GM12865 (cell line): Measurements from ENCODE around the gene ADAMTSL1.
A peak's percentile ranks its signal among the peaks of the same experiment; 100 is the strongest.

ENCODE experiments used
- DNase-seq: peaks from one replicate; pipeline ENCODE4 v3.0.0; 2010; ENCODE audit warnings: low read depth
- H3K4me3 ChIP-seq: 2 replicates; pipeline ENCODE4 v1.5.1; 2011; ENCODE audit warnings: mild to moderate bottlenecking, low read depth, low read length, control low read depth
- CTCF ChIP-seq: IDR thresholded peaks from 2 replicates; pipeline ENCODE4 v1.5.1; 2011; ENCODE audit warnings: low read length, control low read depth, low read depth, inconsistent platforms; ENCODE audit not compliant: insufficient read depth; ENCODE audit errors: missing control alignments

ADAMTSL1 gene

DNA sequence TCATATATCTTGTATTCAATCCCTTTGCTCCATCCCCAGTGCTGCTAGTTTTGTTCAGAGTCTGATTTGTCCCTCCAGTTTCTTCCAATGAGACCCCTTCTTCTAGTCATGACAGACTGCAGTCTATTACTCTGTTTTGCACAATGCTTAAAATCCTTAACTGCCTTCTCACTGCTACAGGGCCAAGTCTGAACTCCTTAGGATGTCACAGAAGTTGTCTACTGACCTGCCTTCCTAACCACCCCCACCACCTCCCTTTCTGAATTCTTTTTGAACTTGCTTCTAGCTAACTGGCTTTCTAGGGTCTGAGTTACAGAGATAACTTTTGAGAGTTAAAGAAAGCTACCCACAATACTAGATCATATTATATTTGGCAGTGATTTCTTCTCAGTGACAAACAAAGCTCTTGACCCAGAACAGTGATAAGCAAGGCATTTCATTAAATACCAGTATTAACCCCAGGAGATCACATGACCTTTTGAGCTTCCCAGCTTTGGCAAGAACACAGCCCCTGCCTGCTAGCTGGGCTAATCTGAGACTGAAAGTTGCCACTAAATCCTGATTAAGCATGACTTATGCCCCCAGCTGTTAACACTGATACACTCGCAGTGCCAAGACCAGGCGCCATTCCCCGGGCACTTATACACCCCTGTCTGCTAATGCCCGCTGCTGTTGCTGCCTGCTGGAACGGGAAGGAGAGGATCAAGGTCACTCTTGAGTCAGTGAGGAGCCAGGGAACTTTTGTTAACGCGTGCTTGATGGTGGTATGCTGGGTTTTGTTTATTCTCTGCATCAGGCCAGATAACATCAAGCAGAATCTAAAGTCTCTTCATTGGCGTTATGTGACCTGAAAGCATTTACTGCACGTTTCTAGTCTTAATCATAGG lies 36.4 kb upstream of the ADAMTSL1 start:
- H3K4me3 ChIP-seq: no peak overlapping the region
- no peak for DNase-seq
- no peak for TF ChIP-seq CTCF

GRCh38 chr9:18438300-18438925 lies 35.5 kb upstream of the ADAMTSL1 start:
- TF ChIP-seq CTCF: no peak
- no peak overlapping the region for H3K4me3 ChIP-seq
- no peak for DNase-seq

DNA sequence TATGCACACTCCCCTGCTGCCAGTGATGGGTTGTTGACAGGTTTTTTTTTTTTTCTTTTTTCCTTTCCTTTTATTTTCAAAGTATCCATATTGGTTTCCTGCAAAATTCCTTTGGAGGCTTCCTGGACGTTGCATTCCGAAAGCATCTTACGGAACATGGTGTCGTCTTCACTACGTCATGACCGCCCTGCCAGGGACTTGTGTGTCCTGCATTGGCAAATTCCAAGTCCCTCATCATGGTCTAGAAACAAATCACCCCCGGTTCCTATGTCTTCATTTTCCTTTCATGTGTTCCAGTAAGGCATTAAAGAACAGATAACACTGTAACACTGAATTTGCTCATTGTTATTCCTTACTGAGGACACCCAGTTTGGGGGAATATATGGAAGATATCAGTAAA lies 35.0 kb upstream of the ADAMTSL1 start:
- DNase-seq: no peak
- TF ChIP-seq CTCF: no peak
- no peak overlapping the region for H3K4me3 ChIP-seq

DNA sequence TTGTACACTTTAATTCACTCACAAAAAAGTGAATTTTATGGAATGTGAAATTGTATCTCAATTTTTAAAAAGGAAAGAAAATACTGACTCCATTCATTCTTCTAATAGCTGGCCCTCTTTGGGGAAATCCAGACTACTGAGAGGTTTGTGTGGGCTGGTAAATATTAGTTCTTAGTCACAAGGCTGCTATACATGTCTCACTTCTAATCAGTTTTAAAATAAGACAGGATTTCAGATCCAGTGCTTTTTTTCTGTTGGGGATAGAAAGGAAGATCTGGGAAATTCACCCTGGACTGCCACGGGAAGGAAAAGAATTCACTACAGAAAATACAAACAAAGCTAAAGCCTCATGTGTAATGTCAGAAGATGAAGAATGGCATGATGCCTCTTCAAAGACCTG lies 32.7 kb upstream of the ADAMTSL1 start:
- no peak for TF ChIP-seq CTCF
- DNase-seq: no peak

GRCh38 chr9:18442629-18443491 lies 31.1 kb upstream of the ADAMTSL1 start:
- TF ChIP-seq CTCF: peak; percentile 89
- no peak overlapping the region for H3K4me3 ChIP-seq
- DNase-seq: peak; percentile 83

More for the DNA sequence above, 32.7 kb upstream of the ADAMTSL1 start:
- no peak overlapping the region for H3K4me3 ChIP-seq

DNA sequence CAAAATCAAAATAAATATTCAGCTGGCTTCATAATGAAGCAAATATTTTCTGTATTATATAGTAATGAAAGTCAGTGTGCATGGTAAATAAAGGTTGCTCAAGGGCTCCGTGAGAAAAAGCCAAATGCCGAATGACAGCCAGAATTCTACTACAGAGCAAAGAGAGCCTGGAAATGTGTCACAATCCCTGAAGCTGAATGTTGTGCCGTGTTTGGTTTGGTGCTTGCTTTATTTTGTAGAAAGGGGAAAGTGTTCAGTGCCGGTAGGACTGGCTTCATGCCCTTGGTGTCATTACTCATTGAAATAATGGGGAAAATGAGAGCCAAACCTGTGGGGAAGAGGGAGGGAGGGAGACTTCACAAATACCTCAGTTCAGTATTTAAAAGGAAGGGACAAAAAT lies 26.8 kb upstream of the ADAMTSL1 start:
- TF ChIP-seq CTCF: no peak
- no peak for DNase-seq
- H3K4me3 ChIP-seq: no peak overlapping the region
